ENCODE data around the gene PTPRN2. TPM values are rescaled to one million over a fixed set of nuclear protein-coding genes. Genes with fewer than 3 reads are reported as not detected.

PTPRN2 gene
- total and polyA plus RNA-seq, 2 of the 8 experiments (the other 6 are each of a cell fraction or from before 2014, with no cell fraction given), result 2.6 to 4.5 TPM

DNA sequence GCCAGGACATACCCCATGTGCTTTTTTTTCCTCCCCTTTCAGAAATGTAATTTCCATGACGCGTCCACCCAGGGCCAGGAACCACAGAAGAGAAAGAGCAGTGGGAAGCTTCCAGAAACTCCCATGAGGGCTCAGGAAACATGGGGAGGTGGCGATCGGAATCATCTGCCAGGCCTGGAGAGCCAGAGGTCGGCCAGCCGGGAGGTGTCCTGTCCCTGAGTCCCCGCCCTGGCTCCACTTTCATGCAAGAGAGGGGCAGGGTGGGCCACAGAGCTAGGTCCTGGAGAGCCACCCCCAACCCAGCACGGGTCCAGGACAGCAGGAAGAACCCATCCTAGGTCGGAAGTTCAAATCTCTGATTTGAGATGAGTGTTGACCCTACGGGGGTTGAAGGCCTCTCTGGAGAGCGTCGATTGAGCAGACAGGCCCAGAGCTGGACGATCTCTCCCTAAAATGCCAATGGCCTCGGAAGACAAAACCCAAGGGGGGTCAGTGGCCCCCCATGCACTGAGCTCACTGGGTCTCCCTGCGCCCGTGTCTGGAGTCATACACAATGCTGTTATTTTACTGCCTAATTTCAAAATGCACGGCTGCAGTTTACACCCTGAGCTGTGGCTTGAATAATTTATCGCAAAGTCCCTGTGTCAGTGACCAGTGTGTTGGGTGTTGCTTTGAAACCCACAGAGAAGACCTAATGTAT lies 594.1 kb downstream of the PTPRN2 start:
- FAIRE-seq, result no peak
- TF ChIP-seq TCF12 (IDR thresholded peaks at IDR 0.05; ENCODE audit: low read depth, low read length) (no peak), POLR2AphosphoS5 (IDR thresholded peaks at IDR 0.05; ENCODE audit: low read depth, low read length) (no peak), NANOG (IDR thresholded peaks at IDR 0.05; ENCODE audit: insufficient read depth, low read depth, low read length, poor library complexity, severe bottlenecking) (no peak), HDAC6 (IDR thresholded peaks at IDR 0.05; ENCODE audit: low read depth, low read length) (no peak), POLR2A (IDR thresholded peaks at IDR 0.05; ENCODE audit: control extremely low read depth in 1 of 2, low read depth in 2 of 2, low read length in 2 of 2) (no peak), ZNF274 (IDR thresholded peaks at IDR 0.05; ENCODE audit: borderline replicate concordance, extremely low read depth, low read length) (no peak), SIN3A (conservative IDR thresholded peaks at IDR 0.05 in 1 of 2, IDR thresholded peaks at IDR 0.05 in 1 of 2; ENCODE audit: low read depth in 1 of 2, low read length in 2 of 2) (no peak), CHD1 (IDR thresholded peaks at IDR 0.05; ENCODE audit: low read depth, low read length) (no peak), SP2 (IDR thresholded peaks at IDR 0.05; ENCODE audit: low read length) (no peak), GTF2F1 (IDR thresholded peaks at IDR 0.05; ENCODE audit: borderline replicate concordance, low read depth, low read length) (no peak), TAF1 (IDR thresholded peaks at IDR 0.05; ENCODE audit: low read depth, low read length) (no peak)
- TF ChIP-seq, protein P1, sequence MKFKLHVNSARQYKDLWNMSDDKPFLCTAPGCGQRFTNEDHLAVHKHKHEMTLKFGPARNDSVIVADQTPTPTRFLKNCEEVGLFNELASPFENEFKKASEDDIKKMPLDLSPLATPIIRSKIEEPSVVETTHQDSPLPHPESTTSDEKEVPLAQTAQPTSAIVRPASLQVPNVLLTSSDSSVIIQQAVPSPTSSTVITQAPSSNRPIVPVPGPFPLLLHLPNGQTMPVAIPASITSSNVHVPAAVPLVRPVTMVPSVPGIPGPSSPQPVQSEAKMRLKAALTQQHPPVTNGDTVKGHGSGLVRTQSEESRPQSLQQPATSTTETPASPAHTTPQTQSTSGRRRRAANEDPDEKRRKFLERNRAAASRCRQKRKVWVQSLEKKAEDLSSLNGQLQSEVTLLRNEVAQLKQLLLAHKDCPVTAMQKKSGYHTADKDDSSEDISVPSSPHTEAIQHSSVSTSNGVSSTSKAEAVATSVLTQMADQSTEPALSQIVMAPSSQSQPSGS (IDR thresholded peaks at IDR 0.05; ENCODE audit: low read length), result no peak

More for the DNA sequence above, 594.1 kb downstream of the PTPRN2 start:
- DNase-seq (ENCODE audit: low read depth in 1 of 2, low spot score in 2 of 2), result no peak
- Histone ChIP-seq H4K8ac (ENCODE audit: extremely low read depth, insufficient read depth, low read length) (peak overlapping the region; percentile 45), H3K4me3 (ENCODE audit: extremely low read depth in 1 of 4, insufficient read depth in 2 of 4, low read depth in 3 of 4, low read length in 4 of 4) (no peak overlapping the region), H3K56ac (replicated peaks; ENCODE audit: insufficient read length, low read depth, low read length) (no peak overlapping the region), H3K27ac (ENCODE audit: low read depth, low read length) (no peak overlapping the region), H3K4ac (replicated peaks; ENCODE audit: insufficient read length, low read depth, low read length) (peak overlapping the region; percentile 67), H2BK5ac (ENCODE audit: low read depth, low read length) (no peak overlapping the region), H2BK120ac (replicated peaks; ENCODE audit: low read depth, low read length) (no peak overlapping the region), H3K9me3 (ENCODE audit: insufficient read depth in 2 of 2, low read depth in 1 of 2, low read length in 1 of 2) (0 out of 4 replicates have a peak, but pooled peaks cover 0 to 2% of the 10 kb centered on the region in 2 experiments), H3K27me3 (replicated peaks in 1 of 4; ENCODE audit: control insufficient read depth in 3 of 4, extremely low read depth in 1 of 4, insufficient read depth in 3 of 4, low read length in 3 of 4) (no peaks in the 10 kb centered on the region; a peak in 2 of 7 replicates), H4K20me1 (replicated peaks in 1 of 2; ENCODE audit: control insufficient read depth in 1 of 2, insufficient read depth in 2 of 2, low read length in 2 of 2) (no peaks in the 10 kb centered on the region), H3K79me1 (ENCODE audit: low read depth, low read length) (no peaks in the 10 kb centered on the region), H4K91ac (replicated peaks; ENCODE audit: insufficient read length, low read length) (no peak overlapping the region), H3K23ac (ENCODE audit: insufficient read length) (no peak overlapping the region), H3K9ac (replicated peaks in 1 of 4; ENCODE audit: extremely low read depth in 1 of 4, low read depth in 3 of 4, low read length in 3 of 4) (no peak overlapping the region), H2BK15ac (ENCODE audit: low read length) (no peak overlapping the region; the same call in 1 of the 2 replicates), H3K23me2 (ENCODE audit: low read depth, low read length) (no peaks in the 10 kb centered on the region), H2BK20ac (ENCODE audit: low read length) (no peak overlapping the region), H3K4me1 (replicated peaks in 1 of 4; ENCODE audit: control insufficient read depth in 3 of 4, insufficient read depth in 4 of 4, low read length in 3 of 4) (no peaks in the 10 kb centered on the region; a peak in 1 of 7 replicates), H2AFZ (ENCODE audit: low read length) (no peak overlapping the region), H3K14ac (ENCODE audit: insufficient read length) (no peak overlapping the region), H2BK12ac (ENCODE audit: low read depth, low read length) (no peak overlapping the region), H3K79me2 (ENCODE audit: control insufficient read depth in 1 of 2, insufficient read depth in 2 of 2, low read length in 2 of 2) (no peaks in the 10 kb centered on the region), H2AK5ac (ENCODE audit: low read depth, low read length) (no peak overlapping the region), H3K18ac (ENCODE audit: extremely low read depth, low read length) (no peak overlapping the region), H4K5ac (ENCODE audit: insufficient read length, low read depth, low read length) (no peak overlapping the region), H3K36me3 (ENCODE audit: control insufficient read depth in 2 of 4, insufficient read depth in 4 of 4, low read length in 3 of 4) (no peaks in the 10 kb centered on the region), H3K4me2 (ENCODE audit: insufficient read depth in 1 of 2, low read depth in 2 of 2, low read length in 2 of 2) (no peak overlapping the region)
- POLR2A ChIA-PET (ENCODE audit: partially characterized antibody), result no interaction called here
- CTCF ChIA-PET (ENCODE audit: partially characterized antibody), result interaction anchor here (1.2 kb wide), 1 partner anchor 18 kb away, joined by 4 read pairs; no protein-coding TSS in a partner anchor
- WGBS, 2 experiments (ENCODE audit: extremely low coverage in 1 of 2, insufficient coverage in 1 of 2, insufficient read length in 1 of 2, insufficient replicate concordance in 2 of 2, low coverage in 1 of 2, low lambda C conversion rate in 2 of 2, missing lambda C conversion rate in 1 of 2), result 92% methylated on average over 18 of the region's 18 CpGs; no CpG with 5 or more reads in 1 of the 2 experiments

All from H1 (cell line).